ENCODE measurements around the gene ERC1.
A peak's percentile ranks its signal among the peaks of the same experiment; 100 is the strongest.

Gene ERC1

DNA sequence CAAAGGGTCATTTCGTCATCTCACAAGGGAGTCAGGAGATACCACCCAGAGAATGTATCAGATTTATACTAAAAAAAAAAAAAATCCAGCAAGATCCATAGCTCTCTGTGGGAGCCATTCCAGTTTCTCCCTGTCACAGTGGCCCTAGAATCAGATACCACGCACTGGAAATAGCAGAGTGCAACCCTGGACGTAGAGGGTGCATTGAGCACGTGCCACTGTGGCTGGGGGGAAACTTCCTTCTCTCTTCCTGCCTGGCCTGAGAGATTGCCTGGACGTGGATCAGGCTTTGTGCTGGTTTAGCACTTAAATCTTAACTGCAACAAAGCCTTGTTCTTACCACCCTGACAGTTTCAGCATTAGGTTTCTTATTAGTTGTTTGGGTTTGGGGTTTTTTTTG is 479.0 kb downstream of the ERC1 start:
- Mint-ChIP-seq H3K27ac (no peak overlapping the region), H3K9me3 (no peaks in the 10 kb centered on the region), H3K27me3 (ENCODE audit: low read depth) (no peaks in the 10 kb centered on the region), H3K4me1 (ENCODE audit: low read depth) (peaks cover 6% of the 10 kb centered on the region), H3K36me3 (ENCODE audit: low read depth) (no peaks in the 10 kb centered on the region), H3K4me3 (no peak overlapping the region)
- DNase-seq (ENCODE audit: low spot score), result no peak

DNA sequence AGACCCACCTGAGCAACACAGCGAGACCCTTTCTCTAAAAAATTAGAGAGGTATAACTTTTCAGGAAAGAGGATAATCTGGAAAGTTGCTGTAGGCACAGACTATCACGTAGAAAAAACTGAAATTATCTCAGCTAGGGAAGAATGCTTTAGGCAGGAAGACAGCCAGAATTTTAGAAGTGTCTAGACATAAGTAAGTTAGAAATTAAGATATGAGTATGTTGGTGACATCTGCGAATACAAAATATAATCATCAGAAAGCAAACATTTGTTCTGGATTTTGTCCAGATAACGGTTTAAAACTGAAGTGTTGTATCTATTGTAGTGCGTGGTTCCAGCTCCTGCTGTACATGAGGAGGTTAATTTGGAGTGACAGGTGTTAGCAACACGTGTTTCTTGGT is 480.2 kb downstream of the ERC1 start:
- DNase-seq (ENCODE audit: low spot score), result no peak
- H3K4me1 Mint-ChIP-seq (ENCODE audit: low read depth), result peaks cover 6% of the 10 kb centered on the region

DNA sequence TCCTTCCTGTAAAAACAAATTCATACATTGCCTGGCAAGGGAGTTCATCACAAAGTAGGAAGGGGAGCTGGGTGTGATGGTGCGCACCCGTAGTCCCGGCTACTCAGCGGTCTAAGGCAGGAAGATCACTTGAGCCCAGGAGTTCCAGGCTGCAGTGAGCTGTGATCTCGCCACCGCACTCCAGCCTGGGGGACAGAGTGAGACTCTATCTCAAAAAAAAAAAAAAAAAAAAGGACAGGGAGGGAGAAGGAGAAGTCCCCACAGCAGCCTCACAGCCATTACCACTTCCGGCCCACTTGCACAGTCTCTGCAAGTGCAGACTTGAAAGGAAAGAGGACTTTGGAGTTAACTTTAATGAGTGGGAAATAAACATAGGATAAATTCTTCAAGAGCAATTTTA is 482.4 kb downstream of the ERC1 start:
- H3K9me3 Mint-ChIP-seq, result no peaks in the 10 kb centered on the region
- H3K36me3 Mint-ChIP-seq (ENCODE audit: low read depth), result no peaks in the 10 kb centered on the region
- H3K4me1 Mint-ChIP-seq (ENCODE audit: low read depth), result peaks cover 8% of the 10 kb centered on the region
- H3K27ac Mint-ChIP-seq, result peak overlapping the region; percentile 74
- no peak overlapping the region for H3K4me3 Mint-ChIP-seq
- H3K27me3 Mint-ChIP-seq (ENCODE audit: low read depth), result no peaks in the 10 kb centered on the region
- DNase-seq (ENCODE audit: low spot score), result peak; percentile 35

More for the DNA sequence above, 480.2 kb downstream of the ERC1 start:
- Mint-ChIP-seq H3K4me3 (no peak overlapping the region), H3K27me3 (ENCODE audit: low read depth) (no peaks in the 10 kb centered on the region), H3K9me3 (no peaks in the 10 kb centered on the region), H3K27ac (no peak overlapping the region), H3K36me3 (ENCODE audit: low read depth) (no peaks in the 10 kb centered on the region)

- Mint-ChIP-seq H3K9me3 (no peaks in the 10 kb centered on the region), H3K4me3 (no peak overlapping the region), H3K27me3 (ENCODE audit: low read depth) (no peaks in the 10 kb centered on the region), H3K4me1 (ENCODE audit: low read depth) (peaks cover 8% of the 10 kb centered on the region), H3K36me3 (ENCODE audit: low read depth) (no peaks in the 10 kb centered on the region), H3K27ac (no peak overlapping the region)
- DNase-seq (ENCODE audit: low spot score), result peak; percentile 59
Observed at GRCh38 chr12:1474041-1474573, 483.1 kb downstream of the ERC1 start.

DNA sequence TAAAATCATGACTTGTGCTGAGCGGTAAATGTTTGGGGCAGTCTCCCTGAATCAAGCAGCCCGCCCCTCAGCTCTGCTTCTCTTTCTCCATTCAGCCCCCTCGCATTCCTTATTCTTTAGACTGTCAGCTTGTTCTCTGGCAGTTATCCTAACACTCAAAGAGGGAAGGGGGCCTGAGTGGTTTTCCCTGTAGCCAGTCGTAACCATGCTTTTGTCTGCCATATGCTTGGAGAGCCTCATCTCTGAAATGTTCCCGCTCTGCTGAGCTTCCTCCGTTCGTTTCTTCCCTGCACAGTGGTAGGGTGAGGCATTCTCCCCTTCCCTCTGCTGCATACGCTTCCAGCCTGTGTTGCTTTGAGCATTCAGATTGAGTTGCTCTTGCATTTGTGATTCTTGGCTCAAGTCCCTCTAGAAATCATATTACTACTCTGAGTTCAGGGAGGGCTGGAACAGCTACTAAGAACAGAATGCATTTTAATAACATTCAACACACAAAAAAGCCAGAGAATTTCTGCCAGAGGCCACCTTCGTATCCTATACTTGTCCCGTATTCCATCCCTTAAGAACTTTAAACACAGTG is 483.6 kb downstream of the ERC1 start:
- Mint-ChIP-seq H3K27me3 (ENCODE audit: low read depth) (no peaks in the 10 kb centered on the region), H3K4me1 (ENCODE audit: low read depth) (peaks cover 8% of the 10 kb centered on the region)
- no peak for DNase-seq (ENCODE audit: low spot score)

DNA sequence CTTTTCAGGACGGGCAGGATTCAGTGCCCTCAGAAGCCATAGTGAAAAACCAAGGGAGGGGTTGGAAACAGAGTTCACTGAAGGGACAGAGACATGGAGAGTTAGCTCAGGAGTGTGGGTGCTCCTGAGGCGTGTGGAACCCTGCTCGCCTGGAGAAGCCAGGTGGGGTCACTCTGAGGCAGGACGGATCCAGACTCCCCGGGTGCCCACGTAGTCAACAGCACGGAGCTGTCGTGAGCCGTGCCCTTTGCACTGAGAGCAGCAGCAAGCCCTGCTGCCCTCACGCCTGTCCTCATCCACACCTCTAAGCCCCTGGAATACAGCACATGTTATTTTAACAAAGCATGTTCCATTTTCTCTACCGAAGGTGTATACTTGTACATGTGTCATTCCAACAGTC is 488.6 kb downstream of the ERC1 start:
- DNase-seq (ENCODE audit: low spot score), result no peak
- H3K4me3 Mint-ChIP-seq, result no peak overlapping the region
- H3K36me3 Mint-ChIP-seq (ENCODE audit: low read depth), result no peaks in the 10 kb centered on the region
- H3K27me3 Mint-ChIP-seq (ENCODE audit: low read depth), result no peaks in the 10 kb centered on the region
- H3K9me3 Mint-ChIP-seq, result no peaks in the 10 kb centered on the region
- peaks cover 2% of the 10 kb centered on the region for H3K4me1 Mint-ChIP-seq (ENCODE audit: low read depth)
- no peak overlapping the region for H3K27ac Mint-ChIP-seq

More for the DNA sequence above, 483.6 kb downstream of the ERC1 start:
- Mint-ChIP-seq H3K27ac (no peak overlapping the region), H3K36me3 (ENCODE audit: low read depth) (no peaks in the 10 kb centered on the region), H3K4me3 (no peak overlapping the region), H3K9me3 (no peaks in the 10 kb centered on the region)

DNA sequence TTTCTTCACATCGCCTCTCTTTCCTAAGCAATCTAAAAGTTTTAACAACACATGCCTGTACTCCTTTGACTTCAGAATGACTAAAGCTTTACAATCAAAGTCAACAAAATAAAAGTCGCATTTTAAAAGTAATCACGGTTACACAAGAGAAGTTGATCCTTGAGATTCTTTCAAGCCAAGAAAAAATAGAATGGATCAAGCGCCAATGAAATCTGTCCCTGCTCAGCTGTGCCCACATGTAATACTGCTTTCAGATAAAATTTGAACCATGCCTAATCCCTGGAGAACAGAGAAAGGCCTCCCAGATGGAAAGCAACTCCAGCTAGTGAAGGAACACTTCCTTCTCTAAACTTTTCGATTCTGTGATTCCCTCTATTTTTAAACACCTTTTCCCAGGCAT is 490.3 kb downstream of the ERC1 start:
- Mint-ChIP-seq H3K9me3 (no peaks in the 10 kb centered on the region), H3K4me3 (no peak overlapping the region), H3K4me1 (ENCODE audit: low read depth) (peaks cover 2% of the 10 kb centered on the region), H3K27ac (no peak overlapping the region), H3K27me3 (ENCODE audit: low read depth) (no peaks in the 10 kb centered on the region), H3K36me3 (ENCODE audit: low read depth) (no peaks in the 10 kb centered on the region)
- DNase-seq (ENCODE audit: low spot score), result no peak

GRCh38 chr12:1481906-1482305 is 490.9 kb downstream of the ERC1 start:
- Mint-ChIP-seq H3K9me3 (no peaks in the 10 kb centered on the region), H3K4me1 (ENCODE audit: low read depth) (peaks cover under 1% of the 10 kb centered on the region), H3K4me3 (no peak overlapping the region), H3K27ac (no peak overlapping the region), H3K36me3 (ENCODE audit: low read depth) (no peaks in the 10 kb centered on the region), H3K27me3 (ENCODE audit: low read depth) (no peaks in the 10 kb centered on the region)
- no peak for DNase-seq (ENCODE audit: low spot score)

DNA sequence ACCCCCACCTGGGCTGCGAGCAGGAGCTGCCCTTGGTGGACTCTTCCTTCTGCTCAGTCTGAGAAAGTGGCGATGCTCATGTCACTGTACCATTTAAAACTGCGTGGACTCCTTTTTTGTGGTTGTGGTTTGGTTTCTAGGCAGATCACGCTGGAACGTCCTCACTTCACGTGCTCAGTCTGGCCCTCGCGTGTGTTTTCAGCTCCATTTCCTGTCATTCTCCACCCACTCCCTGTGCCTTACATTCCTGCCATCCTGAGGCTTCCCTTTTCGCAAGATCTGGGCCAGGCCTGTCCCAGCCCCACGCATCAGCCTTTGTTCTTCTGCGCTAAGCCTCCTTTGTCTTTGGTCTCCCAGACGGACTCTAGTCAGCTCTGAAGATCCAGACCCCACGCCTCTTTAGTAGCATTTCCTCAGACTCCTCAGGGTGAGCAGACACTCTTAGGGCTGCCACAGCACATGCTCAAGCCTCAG is 497.9 kb downstream of the ERC1 start:
- peaks cover 14% of the 10 kb centered on the region for H3K4me1 Mint-ChIP-seq (ENCODE audit: low read depth)
- H3K36me3 Mint-ChIP-seq (ENCODE audit: low read depth), result peaks cover 10% of the 10 kb centered on the region
- H3K27ac Mint-ChIP-seq, result peak overlapping the region; percentile 28
- no peaks in the 10 kb centered on the region for H3K27me3 Mint-ChIP-seq (ENCODE audit: low read depth)
- no peak for DNase-seq (ENCODE audit: low spot score)
- H3K4me3 Mint-ChIP-seq, result peak overlapping the region; percentile 27
- H3K9me3 Mint-ChIP-seq, result no peaks in the 10 kb centered on the region

DNA sequence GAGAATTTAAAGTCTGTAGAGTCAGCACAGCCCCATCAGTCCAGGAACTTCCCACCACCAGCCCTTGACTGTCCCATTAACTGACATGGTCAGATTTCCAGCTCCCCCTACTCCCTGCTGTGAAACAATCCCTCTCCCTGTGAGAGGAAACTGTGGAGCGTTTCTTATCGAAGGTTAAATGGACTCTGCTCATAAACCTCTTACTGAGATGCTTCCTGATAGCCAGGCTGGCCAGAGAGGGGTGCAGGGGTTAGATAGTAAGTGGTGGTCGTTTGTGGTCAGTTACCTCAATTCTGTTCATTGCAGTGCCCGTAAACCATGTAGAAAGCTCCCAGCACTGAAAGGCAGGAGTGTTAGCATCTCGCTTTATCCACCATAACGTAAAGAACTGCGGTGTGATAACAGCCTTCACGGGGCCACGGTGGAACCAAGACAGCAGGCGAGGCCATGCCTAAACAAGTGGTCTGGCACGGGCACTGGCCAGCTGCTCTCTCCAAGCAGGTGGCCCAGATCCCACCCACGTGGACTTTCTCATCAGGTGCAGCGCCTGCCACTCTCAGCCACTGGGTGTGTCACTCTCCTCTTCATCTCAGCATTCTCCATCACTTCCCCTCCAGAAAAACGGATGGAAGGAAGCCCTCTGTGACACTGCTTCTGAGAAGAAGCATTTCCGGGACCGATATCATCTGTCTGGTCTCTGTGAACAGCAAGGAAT is 501.1 kb downstream of the ERC1 start:
- H3K27ac Mint-ChIP-seq, result no peak overlapping the region
- H3K36me3 Mint-ChIP-seq (ENCODE audit: low read depth), result peaks cover 10% of the 10 kb centered on the region
- no peak overlapping the region for H3K4me3 Mint-ChIP-seq
- H3K4me1 Mint-ChIP-seq (ENCODE audit: low read depth), result peaks cover 14% of the 10 kb centered on the region
- no peak for DNase-seq (ENCODE audit: low spot score)
- H3K9me3 Mint-ChIP-seq, result no peaks in the 10 kb centered on the region
- no peaks in the 10 kb centered on the region for H3K27me3 Mint-ChIP-seq (ENCODE audit: low read depth)

GRCh38 chr12:1493781-1494565 is 502.9 kb downstream of the ERC1 start:
- Mint-ChIP-seq H3K27ac (no peak overlapping the region), H3K27me3 (ENCODE audit: low read depth) (no peaks in the 10 kb centered on the region), H3K36me3 (ENCODE audit: low read depth) (peaks cover 8% of the 10 kb centered on the region), H3K9me3 (no peaks in the 10 kb centered on the region), H3K4me1 (ENCODE audit: low read depth) (peaks cover 3% of the 10 kb centered on the region), H3K4me3 (no peak overlapping the region)
- DNase-seq (ENCODE audit: low spot score), result no peak

DNA sequence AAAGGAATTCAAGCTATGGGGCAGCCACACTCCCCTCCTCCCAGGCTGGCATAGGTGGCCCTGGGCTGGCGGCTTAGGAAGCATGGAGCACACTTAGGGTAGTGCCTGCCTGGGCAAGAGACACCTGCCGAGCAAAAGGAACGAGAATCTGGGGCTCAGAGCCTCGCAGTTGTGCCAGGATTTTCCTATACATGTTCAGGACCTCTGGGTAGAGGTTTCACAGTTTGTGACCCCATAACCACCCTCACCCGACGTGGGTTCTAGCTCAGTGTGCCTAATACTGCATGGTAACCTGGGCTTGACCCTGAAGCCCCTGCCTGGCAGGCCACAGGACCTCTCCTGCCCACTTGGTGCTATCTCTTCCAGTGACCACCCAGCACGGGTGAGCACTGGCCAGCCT is 503.8 kb downstream of the ERC1 start:
- DNase-seq (ENCODE audit: low spot score), result no peak
- no peaks in the 10 kb centered on the region for H3K27me3 Mint-ChIP-seq (ENCODE audit: low read depth)
- no peak overlapping the region for H3K27ac Mint-ChIP-seq
- no peak overlapping the region for H3K4me3 Mint-ChIP-seq
- no peaks in the 10 kb centered on the region for H3K4me1 Mint-ChIP-seq (ENCODE audit: low read depth)
- H3K36me3 Mint-ChIP-seq (ENCODE audit: low read depth), result peaks cover 8% of the 10 kb centered on the region
- H3K9me3 Mint-ChIP-seq, result no peaks in the 10 kb centered on the region

- DNase-seq (ENCODE audit: low spot score), result no peak
- Mint-ChIP-seq H3K36me3 (ENCODE audit: low read depth) (peaks cover 2% of the 10 kb centered on the region), H3K27ac (no peak overlapping the region), H3K4me3 (no peak overlapping the region), H3K4me1 (ENCODE audit: low read depth) (no peaks in the 10 kb centered on the region), H3K9me3 (no peaks in the 10 kb centered on the region), H3K27me3 (ENCODE audit: low read depth) (no peaks in the 10 kb centered on the region)
Observed at GRCh38 chr12:1496162-1496900, 505.3 kb downstream of the ERC1 start.
